Fibroblast of lung (primary cell): ENCODE results near the gene GRWD1. TPM values are rescaled to one million over a fixed set of nuclear protein-coding genes. Genes with fewer than 3 reads are reported as not detected.

Experiments used
- DNase-seq, 2 donors: peaks; one replicate each; pipeline versions ENCODE4 v3.0.0 to v3.0.0-alpha.2; 2010; ENCODE audit warnings: low read depth in 2 of 2
- H2AFZ ChIP-seq: 2 replicates; pipeline ENCODE4 v1.5.1; 2012; ENCODE audit warnings: low read length, control low read depth, inconsistent platforms
- H3K27ac ChIP-seq: 2 replicates; pipeline ENCODE4 v1.5.1; 2011; ENCODE audit warnings: low read length, control low read depth; ENCODE audit not compliant: insufficient read depth
- H3K27me3 ChIP-seq: 2 replicates; pipeline ENCODE4 v1.5.1; 2011; ENCODE audit warnings: mild to moderate bottlenecking, low read length; ENCODE audit not compliant: control insufficient read depth, insufficient read depth
- H3K36me3 ChIP-seq: 2 replicates; pipeline ENCODE4 v1.5.1; 2011; ENCODE audit warnings: low read length; ENCODE audit not compliant: control insufficient read depth, insufficient read depth
- H3K4me1 ChIP-seq: 2 replicates; pipeline ENCODE4 v1.5.1; 2011; ENCODE audit warnings: low read length; ENCODE audit not compliant: control insufficient read depth, insufficient read depth; ENCODE audit errors: extremely low read depth
- H3K4me2 ChIP-seq: 2 replicates; pipeline ENCODE4 v1.5.1; 2011; ENCODE audit warnings: low read length, control low read depth; ENCODE audit not compliant: insufficient read depth; ENCODE audit errors: extremely low read depth
- H3K4me3 ChIP-seq, 4 experiments: fragments of 200-600 bp in 1 of 4; sonication (generic) in 1 of 4; replicated peaks in 1 of 4; 2 replicates each; pipeline ENCODE4 v1.5.1; 2011 to 2016; ENCODE audit warnings: low read length in 4 of 4, low read depth in 3 of 4, mild to moderate bottlenecking in 3 of 4, control low read depth in 2 of 4, inconsistent platforms in 1 of 4, mixed read lengths in 1 of 4; ENCODE audit not compliant: insufficient read depth in 1 of 4; ENCODE audit errors: control extremely low read depth in 1 of 4
- H3K79me2 ChIP-seq: 2 replicates; pipeline ENCODE4 v1.5.1; 2012; ENCODE audit warnings: mild to moderate bottlenecking, low read length, inconsistent platforms; ENCODE audit not compliant: control insufficient read depth, insufficient read depth
- H3K9ac ChIP-seq: 2 replicates; pipeline ENCODE4 v1.5.1; 2011; ENCODE audit warnings: mild to moderate bottlenecking, low read length, control low read depth; ENCODE audit not compliant: insufficient read depth
- H3K9me3 ChIP-seq: 2 replicates; pipeline ENCODE4 v1.5.1; 2012; ENCODE audit warnings: low read depth, low read length; ENCODE audit not compliant: control insufficient read depth, insufficient read depth
- H4K20me1 ChIP-seq: 2 replicates; pipeline ENCODE4 v1.5.1; 2011; ENCODE audit warnings: low read length; ENCODE audit not compliant: control insufficient read depth, insufficient read depth; ENCODE audit errors: extremely low read depth
- EZH2 ChIP-seq: IDR thresholded peaks from 2 replicates; pipeline ENCODE4 v1.5.1; 2012; ENCODE audit warnings: low read length, control low read depth, mild to moderate bottlenecking; ENCODE audit errors: missing control alignments
- polyA plus RNA-seq, 2 donors: library from polyadenylated mRNA; depleted of rRNA in 1 of 2; stranded (reverse) in 1 of 2; unstranded in 1 of 2; fragments of >200 nt; gene quantifications; 2 replicates each; pipeline ENCODE4 v1.2.1, GENCODE V29; 2011 to 2012; ENCODE audit warnings: missing spikeins in 1 of 2
- total RNA-seq: library from RNA; depleted of rRNA; stranded (reverse); fragments of >200 nt; gene quantifications from 2 replicates; pipeline ENCODE4 v1.2.1, GENCODE V29; 2014
- TF ChIP-seq, protein P1 (sequence below), 2 donors: IDR thresholded peaks in 1 of 2; conservative IDR thresholded peaks in 1 of 2; 1 replicate in 1 of 2; 2 replicates in 1 of 2; pipeline ENCODE4 v1.5.1; 2011 to 2012; ENCODE audit warnings: low read length in 2 of 2, control low read depth in 1 of 2, inconsistent platforms in 1 of 2, low read depth in 1 of 2, mild to moderate bottlenecking in 1 of 2

The GRWD1 gene
- total and polyA plus RNA-seq, 2 donors (not counting 1 experiment from before 2014, with no cell fraction given): 9.1 to 14.7 TPM

DNA sequence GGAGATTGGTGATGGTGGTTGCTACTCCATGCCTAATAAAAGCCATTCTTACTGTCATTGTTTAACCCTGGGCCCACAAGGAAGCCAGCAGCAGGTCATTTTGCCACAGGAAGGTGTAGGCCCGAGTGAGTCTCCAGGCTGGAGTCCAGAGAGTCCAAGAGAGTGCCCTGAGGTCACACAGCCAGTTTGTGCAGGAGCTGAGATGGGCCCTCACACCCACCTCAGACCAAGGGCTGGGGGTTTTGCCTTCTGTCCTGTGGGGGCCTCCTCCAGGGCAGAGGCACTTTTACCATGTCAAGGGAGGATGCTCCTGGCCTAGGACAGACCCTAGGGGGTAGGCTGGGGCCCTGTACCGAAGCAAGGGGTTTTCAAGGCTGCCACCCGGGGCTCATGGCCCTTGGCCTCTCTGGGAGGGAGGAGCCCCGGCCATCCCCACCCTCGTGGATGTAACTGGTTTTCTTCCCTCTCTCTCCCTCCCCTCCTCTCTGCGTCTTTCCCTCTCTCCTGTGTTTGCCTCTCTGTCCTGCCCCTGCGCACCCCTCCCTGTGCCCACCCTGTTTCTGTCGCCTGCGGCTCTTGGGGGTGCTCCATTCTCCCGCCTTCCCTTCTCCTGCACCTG, 31.4 kb downstream of the GRWD1 start:
- Histone ChIP-seq H3K27ac (no peak overlapping the region), H3K4me1 (peaks cover 20% of the 10 kb centered on the region), H3K36me3 (peaks cover 22% of the 10 kb centered on the region), H3K9ac (no peak overlapping the region), H4K20me1 (no peaks in the 10 kb centered on the region), H2AFZ (no peak overlapping the region), H3K27me3 (no peaks in the 10 kb centered on the region), H3K9me3 (no peaks in the 10 kb centered on the region), H3K4me3 (no peak overlapping the region), H3K79me2 (no peaks in the 10 kb centered on the region), H3K4me2 (no peak overlapping the region)
- TF ChIP-seq, protein P1, sequence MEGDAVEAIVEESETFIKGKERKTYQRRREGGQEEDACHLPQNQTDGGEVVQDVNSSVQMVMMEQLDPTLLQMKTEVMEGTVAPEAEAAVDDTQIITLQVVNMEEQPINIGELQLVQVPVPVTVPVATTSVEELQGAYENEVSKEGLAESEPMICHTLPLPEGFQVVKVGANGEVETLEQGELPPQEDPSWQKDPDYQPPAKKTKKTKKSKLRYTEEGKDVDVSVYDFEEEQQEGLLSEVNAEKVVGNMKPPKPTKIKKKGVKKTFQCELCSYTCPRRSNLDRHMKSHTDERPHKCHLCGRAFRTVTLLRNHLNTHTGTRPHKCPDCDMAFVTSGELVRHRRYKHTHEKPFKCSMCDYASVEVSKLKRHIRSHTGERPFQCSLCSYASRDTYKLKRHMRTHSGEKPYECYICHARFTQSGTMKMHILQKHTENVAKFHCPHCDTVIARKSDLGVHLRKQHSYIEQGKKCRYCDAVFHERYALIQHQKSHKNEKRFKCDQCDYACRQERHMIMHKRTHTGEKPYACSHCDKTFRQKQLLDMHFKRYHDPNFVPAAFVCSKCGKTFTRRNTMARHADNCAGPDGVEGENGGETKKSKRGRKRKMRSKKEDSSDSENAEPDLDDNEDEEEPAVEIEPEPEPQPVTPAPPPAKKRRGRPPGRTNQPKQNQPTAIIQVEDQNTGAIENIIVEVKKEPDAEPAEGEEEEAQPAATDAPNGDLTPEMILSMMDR (conservative IDR thresholded peaks at IDR 0.05 in 1 of 2, IDR thresholded peaks at IDR 0.05 in 1 of 2; ENCODE audit: low read depth in 1 of 2, low read length in 2 of 2): no peak
- no peak for TF ChIP-seq EZH2
- no peak for DNase-seq

DNA sequence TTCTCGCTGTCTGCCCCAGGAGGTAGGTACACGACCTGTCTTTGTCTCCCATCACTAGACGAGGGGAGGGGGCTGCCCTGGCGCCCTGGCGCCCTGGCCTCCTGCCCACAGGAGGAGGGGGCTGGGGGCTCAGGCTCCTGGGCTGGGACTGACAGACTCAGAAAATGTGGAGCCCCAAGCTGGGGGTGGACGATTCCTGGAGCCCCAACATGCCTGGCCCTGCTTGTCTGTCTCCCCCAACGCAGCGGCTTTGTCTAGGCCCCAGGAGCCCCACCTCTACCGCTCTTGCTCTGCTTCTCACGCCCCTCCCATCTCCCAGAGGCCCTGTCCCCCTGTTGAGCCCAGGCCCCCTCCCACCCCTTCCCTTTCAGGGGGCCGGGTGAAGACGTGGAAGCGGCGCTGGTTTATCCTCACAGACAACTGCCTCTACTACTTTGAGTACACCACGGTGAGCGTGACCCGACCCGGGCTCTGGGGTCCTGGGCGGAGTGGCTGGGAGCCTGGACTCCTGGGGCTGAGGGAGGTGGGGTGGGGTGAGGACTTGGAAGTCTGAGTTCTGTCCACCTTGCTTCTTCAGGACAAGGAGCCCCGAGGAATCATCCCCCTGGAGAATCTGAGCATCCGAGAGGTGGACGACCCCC, 32.0 kb downstream of the GRWD1 start:
- Histone ChIP-seq H3K79me2 (no peaks in the 10 kb centered on the region), H3K4me2 (no peak overlapping the region), H3K4me1 (peaks cover 24% of the 10 kb centered on the region), H3K27me3 (no peaks in the 10 kb centered on the region), H3K9ac (no peak overlapping the region), H3K9me3 (no peaks in the 10 kb centered on the region), H3K36me3 (peaks cover 18% of the 10 kb centered on the region), H3K27ac (no peak overlapping the region), H3K4me3 (no peak overlapping the region), H4K20me1 (no peaks in the 10 kb centered on the region), H2AFZ (no peak overlapping the region)
- no peak for DNase-seq
- TF ChIP-seq EZH2: no peak

DNA sequence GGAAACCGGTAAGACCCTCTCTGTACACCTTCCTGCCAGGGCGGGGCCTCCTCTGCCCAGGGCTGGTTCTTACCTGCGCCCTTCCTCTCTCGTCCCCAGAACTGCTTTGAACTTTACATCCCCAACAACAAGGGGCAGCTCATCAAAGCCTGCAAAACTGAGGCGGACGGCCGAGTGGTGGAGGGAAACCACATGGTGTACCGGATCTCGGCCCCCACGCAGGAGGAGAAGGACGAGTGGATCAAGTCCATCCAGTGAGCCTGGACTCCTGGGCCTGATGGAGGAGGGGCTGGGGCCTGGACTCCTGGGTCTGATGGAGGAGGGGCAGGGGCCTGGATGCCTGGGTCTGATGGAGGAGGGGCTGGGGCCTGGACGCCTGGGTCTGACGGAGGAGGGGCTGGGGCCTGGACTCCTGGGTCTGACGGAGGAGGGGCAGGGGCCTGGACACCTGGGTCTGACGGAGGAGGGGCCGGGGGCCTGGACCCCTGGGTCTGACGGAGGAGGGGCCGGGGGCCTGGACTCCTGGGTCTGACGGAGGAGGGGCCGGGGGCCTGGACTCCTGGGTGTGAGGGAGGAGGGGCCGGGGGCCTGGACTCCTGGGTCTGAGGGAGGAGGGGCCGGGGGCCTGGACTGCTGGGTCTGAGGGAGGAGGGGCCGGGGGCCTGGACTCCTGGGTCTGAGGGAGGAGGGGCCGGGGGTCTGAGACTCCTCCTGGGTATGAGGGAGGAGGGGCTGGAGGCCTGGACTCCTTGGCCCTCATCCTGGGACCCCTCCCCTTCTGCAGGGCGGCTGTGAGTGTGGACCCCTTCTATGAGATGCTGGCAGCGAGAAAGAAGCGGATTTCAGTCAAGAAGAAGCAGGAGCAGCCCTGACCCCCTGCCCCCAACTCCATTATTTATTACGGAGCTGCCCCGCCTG, 32.8 kb downstream of the GRWD1 start:
- Histone ChIP-seq H3K36me3 (peaks cover 14% of the 10 kb centered on the region), H3K9ac (no peak overlapping the region), H3K79me2 (no peaks in the 10 kb centered on the region), H4K20me1 (no peaks in the 10 kb centered on the region), H3K4me2 (no peak overlapping the region), H3K27me3 (no peaks in the 10 kb centered on the region), H3K27ac (no peak overlapping the region), H3K4me1 (peaks cover 24% of the 10 kb centered on the region), H3K4me3 (no peak overlapping the region), H3K9me3 (no peaks in the 10 kb centered on the region), H2AFZ (no peak overlapping the region)
- TF ChIP-seq, protein P1 (conservative IDR thresholded peaks at IDR 0.05 in 1 of 2, IDR thresholded peaks at IDR 0.05 in 1 of 2; ENCODE audit: low read depth in 1 of 2, low read length in 2 of 2): no peak
- TF ChIP-seq EZH2: no peak
- no peak for DNase-seq
